CD14-positive monocyte (primary cell): ENCODE measurements around the gene LYRM1. TPM values are rescaled to one million over a fixed set of nuclear protein-coding genes. Genes with fewer than 3 reads are reported as not detected.
A peak's percentile ranks its signal among the peaks of the same experiment; 100 is the strongest.

Experiments used
- DNase-seq, 3 donors: peaks; one replicate each; pipeline ENCODE4 v3.0.0-alpha.2; 2011 to 2022
- H2AFZ ChIP-seq: 2 replicates; pipeline ENCODE4 v1.6.0; 2012; ENCODE audit warnings: mild to moderate bottlenecking, low read depth, low read length, inconsistent platforms; ENCODE audit not compliant: insufficient read depth, poor library complexity, severe bottlenecking
- H3K27ac ChIP-seq, 2 donors: 1 replicate in 1 of 2; 2 replicates in 1 of 2; pipeline ENCODE4 v1.5.1; 2012 to 2013; ENCODE audit warnings: low read length in 2 of 2, control low read depth in 1 of 2, inconsistent platforms in 1 of 2, low read depth in 1 of 2, mild to moderate bottlenecking in 1 of 2
- H3K27me3 ChIP-seq, 2 donors: one replicate each; pipeline versions ENCODE4 v1.6.0 to v1.6.1; 2011 to 2013; ENCODE audit warnings: low read length in 2 of 2; ENCODE audit not compliant: control insufficient read depth in 2 of 2, insufficient read depth in 2 of 2
- H3K36me3 ChIP-seq, 2 donors: replicated peaks in 1 of 2; 1 replicate in 1 of 2; 2 replicates in 1 of 2; pipeline versions ENCODE4 v1.5.1 to v1.6.1; 2012 to 2013; ENCODE audit warnings: low read length in 2 of 2, control low read depth in 1 of 2, inconsistent platforms in 1 of 2, mild to moderate bottlenecking in 1 of 2; ENCODE audit not compliant: insufficient read depth in 2 of 2, control insufficient read depth in 1 of 2
- H3K4me1 ChIP-seq, 2 donors: 1 replicate in 1 of 2; 2 replicates in 1 of 2; pipeline versions ENCODE4 v1.5.1 to v1.6.1; 2012 to 2013; ENCODE audit warnings: low read length in 2 of 2, control low read depth in 1 of 2, inconsistent platforms in 1 of 2, mild to moderate bottlenecking in 1 of 2, moderate library complexity in 1 of 2; ENCODE audit not compliant: insufficient read depth in 2 of 2, control insufficient read depth in 1 of 2
- H3K4me2 ChIP-seq: replicated peaks from 2 replicates; pipeline ENCODE3; 2012; ENCODE audit warnings: low read length, moderate library complexity, mild to moderate bottlenecking; ENCODE audit not compliant: poor library complexity, severe bottlenecking; ENCODE audit errors: extremely low read depth
- H3K4me3 ChIP-seq, 3 experiments: fragments of 200-600 bp in 1 of 3; sonication (generic) in 1 of 3; replicated peaks in 1 of 3; 1 replicate in 2 of 3; 2 replicates in 1 of 3; pipeline ENCODE4 v1.5.1; 2011 to 2013; ENCODE audit warnings: low read length in 3 of 3, mild to moderate bottlenecking in 3 of 3, control low read depth in 2 of 3, low read depth in 2 of 3, inconsistent platforms in 1 of 3, moderate library complexity in 1 of 3
- H3K79me2 ChIP-seq: 2 replicates; pipeline ENCODE4 v1.6.0; 2012; ENCODE audit warnings: mild to moderate bottlenecking, control low read depth, inconsistent platforms, low read length, moderate library complexity; ENCODE audit not compliant: insufficient read depth
- H3K9ac ChIP-seq: 2 replicates; pipeline ENCODE4 v1.6.0; 2017; ENCODE audit warnings: low read length, mild to moderate bottlenecking; ENCODE audit not compliant: insufficient read depth, poor library complexity, severe bottlenecking
- H3K9me3 ChIP-seq, 2 donors: replicated peaks in 1 of 2; 1 replicate in 1 of 2; 2 replicates in 1 of 2; pipeline versions ENCODE4 v1.5.1 to v1.6.1; 2012 to 2013; ENCODE audit warnings: low read length in 2 of 2, control low read depth in 1 of 2; ENCODE audit not compliant: control insufficient read depth in 1 of 2, insufficient read depth in 1 of 2
- H4K20me1 ChIP-seq: 2 replicates; pipeline ENCODE4 v1.6.0; 2012; ENCODE audit warnings: mild to moderate bottlenecking, low read length, control low read depth, moderate library complexity; ENCODE audit not compliant: insufficient read depth
- H3K27ac Mint-ChIP-seq, 7 donors: one replicate each; pipeline ENCODE4 v1.8.0; 2020; ENCODE audit warnings: mild to moderate bottlenecking in 7 of 7, mixed read lengths in 7 of 7, moderate library complexity in 6 of 7, inconsistent platforms in 2 of 7
- H3K27me3 Mint-ChIP-seq, 3 donors: one replicate each; pipeline ENCODE4 v1.8.0; 2021 to 2022; ENCODE audit warnings: low read depth in 3 of 3, mild to moderate bottlenecking in 3 of 3, mixed read lengths in 3 of 3, moderate library complexity in 3 of 3, inconsistent platforms in 1 of 3
- H3K36me3 Mint-ChIP-seq, 2 donors: one replicate each; pipeline ENCODE4 v1.8.0; 2020; ENCODE audit warnings: mixed read lengths in 2 of 2, inconsistent platforms in 1 of 2, mild to moderate bottlenecking in 1 of 2
- H3K4me1 Mint-ChIP-seq: one replicate; pipeline ENCODE4 v1.8.0; 2020; ENCODE audit warnings: mild to moderate bottlenecking, mixed read lengths
- H3K4me3 Mint-ChIP-seq, 2 donors: one replicate each; pipeline ENCODE4 v1.8.0; 2020; ENCODE audit warnings: mild to moderate bottlenecking in 2 of 2, mixed read lengths in 2 of 2, moderate library complexity in 1 of 2
- H3K9me3 Mint-ChIP-seq, 7 donors: one replicate each; pipeline ENCODE4 v1.8.0; 2020 to 2022; ENCODE audit warnings: mixed read lengths in 7 of 7, mild to moderate bottlenecking in 6 of 7, moderate library complexity in 6 of 7, inconsistent platforms in 2 of 7
- WGBS: methylation state at CpG from one replicate; pipeline ENCODE4 v1.1.5; 2013; ENCODE audit warnings: missing lambda C conversion rate; ENCODE audit not compliant: insufficient coverage; 5-methylcytosine and 5-hydroxymethylcytosine counted together
- intact Hi-C, 2 donors: fragments of 100-400 bp; cut with micrococcal nuclease; formaldehyde crosslinking; loops; one replicate each; pipeline versions ENCODE4 v1.15.0 to v1.15.1; 2023
- polyA minus RNA-seq: library from RNA; depleted of rRNA, polyadenylated mRNA; stranded (reverse); fragments of >200 nt; gene quantifications from 2 replicates; pipeline ENCODE4 v1.2.3, GENCODE V29; 2012
- polyA plus RNA-seq, 3 donors: library from polyadenylated mRNA; depleted of rRNA in 1 of 3; unstranded in 2 of 3; stranded (reverse) in 1 of 3; fragments of 300-500 nt in 2 of 3; fragments of >200 nt in 1 of 3; fragmentation: Illumina TruSeq in 2 of 3; gene quantifications; 1 replicate in 2 of 3; 2 replicates in 1 of 3; pipeline ENCODE4 v1.2.3, GENCODE V29; 2012 to 2021
- total RNA-seq, 12 experiments: library from RNA in 1 of 12; stranded (reverse) in 1 of 12; fragments of 120-200 nt in 1 of 12; gene quantifications; one replicate each; pipeline ENCODE4 v1.2.4 and lab custom pipeline; 2013 to 2026; ENCODE audit warnings: mixed read lengths in 6 of 12, inconsistent platforms in 1 of 12
- TF ChIP-seq, protein P1 (sequence below): fragments of 200-600 bp; IDR thresholded peaks from one replicate; pipeline ENCODE4 v1.8.0; 2022; ENCODE audit warnings: antibody characterized with exemption, mild to moderate bottlenecking

LYRM1 gene, protein sequence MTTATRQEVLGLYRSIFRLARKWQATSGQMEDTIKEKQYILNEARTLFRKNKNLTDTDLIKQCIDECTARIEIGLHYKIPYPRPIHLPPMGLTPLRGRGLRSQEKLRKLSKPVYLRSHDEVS
- 23.3 TPM for total RNA-seq (2013)
- 10 to 100 TPM; 14.8 to 29.5 (median 25.5) TPM for polyA plus RNA-seq
- polyA minus RNA-seq: 8.2 and 9.4 TPM in 2 replicates
- total RNA-seq (lab: John Stamatoyannopoulos, UW): 11.3 to 34.1 (median 20.3) reads per million in 11 experiments

DNA sequence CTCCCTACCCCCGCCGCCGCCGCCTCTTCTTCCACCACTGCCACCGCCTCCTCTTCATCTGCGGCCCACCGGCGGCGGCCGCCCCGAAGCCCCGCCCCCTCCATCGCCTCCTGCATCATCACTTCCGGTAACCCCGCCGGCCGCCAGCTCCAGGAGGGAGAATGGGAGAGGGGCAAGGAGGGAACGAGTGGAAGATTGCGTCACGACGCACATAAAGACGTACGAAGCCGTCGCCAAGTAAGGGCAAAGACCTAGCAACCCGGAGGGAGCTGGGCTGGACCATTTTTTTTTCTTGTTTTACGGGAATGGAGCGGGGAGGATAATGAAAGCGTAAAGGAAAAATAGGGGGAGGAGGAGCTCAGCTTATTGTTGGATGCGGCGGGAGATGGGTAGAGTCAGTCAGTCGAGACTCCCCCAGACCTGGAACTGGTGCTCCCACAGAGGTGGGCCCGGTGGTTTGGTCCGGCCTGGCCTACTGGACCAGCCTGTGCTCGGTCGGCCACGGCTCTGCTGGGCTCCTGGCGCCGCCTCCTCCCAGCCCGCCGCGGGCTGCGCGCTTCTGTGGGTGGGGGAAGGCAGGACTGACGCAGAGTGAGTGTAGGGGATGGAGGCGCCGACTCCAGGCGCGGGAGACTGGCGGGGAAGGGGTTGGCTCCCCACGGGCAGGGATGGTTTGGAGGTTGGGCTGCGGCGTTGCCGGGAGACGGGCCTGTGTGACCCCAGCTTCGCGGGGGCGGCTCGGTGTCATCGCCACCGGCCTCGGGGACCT is at the start of gene LYRM1, which contains the start of gene DCUN1D3:
LYRM1 (plus strand) TSS at position 473 of the 769 bp plus-strand sequence. CDS start 14,785 bp downstream, outside the sequence.
DCUN1D3 (minus strand) TSS at position 60 of the 769 bp plus-strand sequence. CDS start 37,820 bp downstream, outside the sequence.
- Histone ChIP-seq H3K4me3 (peak within 1 kb of the TSS; percentile 53 to 83 (median 76)), H3K4me2 (peak within 1 kb of the TSS; percentile 91), H3K9me3 (no peaks in the 10 kb centered on the region), H3K27ac (peak within 1 kb of the TSS; percentile 87 to 97), H3K9ac (peak within 1 kb of the TSS; percentile 91), H3K4me1 (peaks cover 54 to 74% of the 10 kb centered on the region in 2 donors), H2AFZ (peak within 1 kb of the TSS; percentile 69), H3K27me3 (no peaks in the 10 kb centered on the region), H3K36me3 (peaks cover 0 to 7% of the 10 kb centered on the region in 2 donors), H4K20me1 (peaks cover 18% of the 10 kb centered on the region), H3K79me2 (peaks cover 75% of the 10 kb centered on the region)
- TF ChIP-seq, protein P1, sequence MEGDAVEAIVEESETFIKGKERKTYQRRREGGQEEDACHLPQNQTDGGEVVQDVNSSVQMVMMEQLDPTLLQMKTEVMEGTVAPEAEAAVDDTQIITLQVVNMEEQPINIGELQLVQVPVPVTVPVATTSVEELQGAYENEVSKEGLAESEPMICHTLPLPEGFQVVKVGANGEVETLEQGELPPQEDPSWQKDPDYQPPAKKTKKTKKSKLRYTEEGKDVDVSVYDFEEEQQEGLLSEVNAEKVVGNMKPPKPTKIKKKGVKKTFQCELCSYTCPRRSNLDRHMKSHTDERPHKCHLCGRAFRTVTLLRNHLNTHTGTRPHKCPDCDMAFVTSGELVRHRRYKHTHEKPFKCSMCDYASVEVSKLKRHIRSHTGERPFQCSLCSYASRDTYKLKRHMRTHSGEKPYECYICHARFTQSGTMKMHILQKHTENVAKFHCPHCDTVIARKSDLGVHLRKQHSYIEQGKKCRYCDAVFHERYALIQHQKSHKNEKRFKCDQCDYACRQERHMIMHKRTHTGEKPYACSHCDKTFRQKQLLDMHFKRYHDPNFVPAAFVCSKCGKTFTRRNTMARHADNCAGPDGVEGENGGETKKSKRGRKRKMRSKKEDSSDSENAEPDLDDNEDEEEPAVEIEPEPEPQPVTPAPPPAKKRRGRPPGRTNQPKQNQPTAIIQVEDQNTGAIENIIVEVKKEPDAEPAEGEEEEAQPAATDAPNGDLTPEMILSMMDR: no peak
- peak; percentile 94 to 96 (median 95) for DNase-seq
- Mint-ChIP-seq H3K4me1 (peaks cover 72% of the 10 kb centered on the region), H3K36me3 (peaks cover 18 to 32% of the 10 kb centered on the region in 2 donors), H3K4me3 (peak within 1 kb of the TSS; percentile 89 to 95), H3K27ac (peak within 1 kb of the TSS; percentile 96 to 100 (median 99)), H3K27me3 (peaks cover 0 to 6% (median 0%) of the 10 kb centered on the region in 3 donors), H3K9me3 (peaks cover 0 to 2% (median 0%) of the 10 kb centered on the region in 7 donors)
- 0% methylated on average over 46 of the region's 62 CpGs for WGBS
- intact Hi-C loops: no loop called here

- Histone ChIP-seq H4K20me1 (no peaks in the 10 kb centered on the region), H3K27me3 (no peaks in the 10 kb centered on the region), H3K27ac (no peak overlapping the region), H3K9me3 (no peaks in the 10 kb centered on the region), H3K4me2 (no peak overlapping the region), H3K36me3 (peaks cover 2 to 41% of the 10 kb centered on the region in 2 donors), H3K79me2 (no peaks in the 10 kb centered on the region), H2AFZ (no peak overlapping the region), H3K4me3 (no peak overlapping the region), H3K9ac (no peak overlapping the region), H3K4me1 (peaks cover 5 to 9% of the 10 kb centered on the region in 2 donors)
- peaks cover 11% of the 10 kb centered on the region for H3K4me1 Mint-ChIP-seq
- no peak for DNase-seq
- peaks cover 0 to 2% (median 0%) of the 10 kb centered on the region in 3 donors for H3K27me3 Mint-ChIP-seq
- no peaks in the 10 kb centered on the region for H3K9me3 Mint-ChIP-seq
- WGBS: 97% methylated on average over 2 of the region's 3 CpGs
- H3K27ac Mint-ChIP-seq: peak overlapping the region in 1 of 7 donors; percentile 23
- TF ChIP-seq, protein P1: no peak
- H3K4me3 Mint-ChIP-seq: no peak overlapping the region
- H3K36me3 Mint-ChIP-seq: peaks cover 16 to 21% of the 10 kb centered on the region in 2 donors
- intact Hi-C loops: loop anchor here in 1 of 2 donors (2.0 kb wide), 1 partner anchor 234 kb away; no protein-coding TSS in a partner anchor
These were observed 49.6 kb upstream of the LYRM1 start for GRCh38 chr16:20850981-20851380.
